ENCODE measurements around the gene COQ10A.

GRCh38 chr12:56304872-56305590, 38.3 kb downstream of the COQ10A start:
- TF ChIP-seq CTCF (IDR thresholded peaks at IDR 0.05 in 4 of 5, conservative IDR thresholded peaks at IDR 0.05 in 1 of 5): no peak
- TF ChIP-seq POLR2A (IDR thresholded peaks at IDR 0.05): no peak

Data from gastrocnemius medialis (tissue), 4 donors.